ENCODE data around the gene DACH1. TPM values are rescaled to one million over a fixed set of nuclear protein-coding genes. Genes with fewer than 3 reads are reported as not detected.
A peak's percentile ranks its signal among the peaks of the same experiment; 100 is the strongest.

The DACH1 gene
- total and polyA plus RNA-seq, 2 of the 8 experiments (the other 6 are each of a cell fraction or from before 2014, with no cell fraction given) = 0.12 to 0.67 TPM

- H2BK5ac ChIP-seq (ENCODE audit: low read depth, low read length) = no peak overlapping the region
- FAIRE-seq (no peak), DNase-seq (ENCODE audit: low read depth in 1 of 2, low spot score in 2 of 2) (peak in 1 of 2 experiments; percentile 69)
- no peak overlapping the region for H3K23ac ChIP-seq (ENCODE audit: insufficient read length)
- POLR2A ChIA-PET (ENCODE audit: partially characterized antibody) = interaction anchor here (2.1 kb wide), 1 partner anchor 11 kb away, joined by 5 read pairs; no protein-coding TSS in a partner anchor
- H2BK20ac ChIP-seq (ENCODE audit: low read length) = no peak overlapping the region
- peak overlapping the region; percentile 89 for H4K8ac ChIP-seq (ENCODE audit: extremely low read depth, insufficient read depth, low read length)
- H3K23me2 ChIP-seq (ENCODE audit: low read depth, low read length) = peaks cover 30% of the 10 kb centered on the region; the same call in 1 of the 2 replicates
- H3K27ac ChIP-seq (ENCODE audit: low read depth, low read length) = no peak overlapping the region
- H3K4me2 ChIP-seq (ENCODE audit: insufficient read depth in 1 of 2, low read depth in 2 of 2, low read length in 2 of 2) = peak overlapping the region; percentile 80 to 91
- H3K36me3 ChIP-seq (ENCODE audit: control insufficient read depth in 2 of 4, insufficient read depth in 4 of 4, low read length in 3 of 4) = no peaks in the 10 kb centered on the region
- no peak overlapping the region for H2BK120ac ChIP-seq (replicated peaks; ENCODE audit: low read depth, low read length)
- peak overlapping the region; percentile 62 for H3K18ac ChIP-seq (ENCODE audit: extremely low read depth, low read length)
- H3K27me3 ChIP-seq (replicated peaks in 1 of 4; ENCODE audit: control insufficient read depth in 3 of 4, extremely low read depth in 1 of 4, insufficient read depth in 3 of 4, low read length in 3 of 4) = peaks cover 13 to 66% (median 47%) of the 10 kb centered on the region in 4 experiments
- H2BK12ac ChIP-seq (ENCODE audit: low read depth, low read length) = no peak overlapping the region
- peaks cover 0 to 5% (median 4%) of the 10 kb centered on the region in 4 experiments; a peak in 5 of 7 replicates for H3K4me1 ChIP-seq (replicated peaks in 1 of 4; ENCODE audit: control insufficient read depth in 3 of 4, insufficient read depth in 4 of 4, low read length in 3 of 4)
- no peaks in the 10 kb centered on the region for H3K79me2 ChIP-seq (ENCODE audit: control insufficient read depth in 1 of 2, insufficient read depth in 2 of 2, low read length in 2 of 2)
- H4K20me1 ChIP-seq (replicated peaks in 1 of 2; ENCODE audit: control insufficient read depth in 1 of 2, insufficient read depth in 2 of 2, low read length in 2 of 2) = no peaks in the 10 kb centered on the region
- no peak overlapping the region for H3K14ac ChIP-seq (ENCODE audit: insufficient read length)
- H2BK15ac ChIP-seq (ENCODE audit: low read length) = no peak overlapping the region
- H3K9me3 ChIP-seq (ENCODE audit: insufficient read depth in 2 of 2, low read depth in 1 of 2, low read length in 1 of 2) = no peaks in the 10 kb centered on the region
- H3K4ac ChIP-seq (replicated peaks; ENCODE audit: insufficient read length, low read depth, low read length) = no peak overlapping the region
- 1% methylated on average over 35 of the region's 88 CpGs; no CpG with 5 or more reads in 1 of the 2 experiments for whole genome bisulfite sequencing, 2 experiments (ENCODE audit: extremely low coverage in 1 of 2, insufficient coverage in 1 of 2, insufficient read length in 1 of 2, insufficient replicate concordance in 2 of 2, low coverage in 1 of 2, low lambda C conversion rate in 2 of 2, missing lambda C conversion rate in 1 of 2)
- H4K91ac ChIP-seq (replicated peaks; ENCODE audit: insufficient read length, low read length) = peak overlapping the region; percentile 56
- H3K56ac ChIP-seq (replicated peaks; ENCODE audit: insufficient read length, low read depth, low read length) = no peak overlapping the region
- no peak overlapping the region for H2AK5ac ChIP-seq (ENCODE audit: low read depth, low read length)
- H3K4me3 ChIP-seq (ENCODE audit: extremely low read depth in 1 of 4, insufficient read depth in 2 of 4, low read depth in 3 of 4, low read length in 4 of 4) = peak overlapping the region; percentile 65 to 92 (median 74)
- CTCF ChIA-PET (ENCODE audit: partially characterized antibody) = interaction anchor here (1.1 to 4.2 kb wide), 5 partner anchors 12 to 231 kb away, joined by 3 to 22 read pairs (median 5); no protein-coding TSS in a partner anchor
- H3K9ac ChIP-seq (replicated peaks in 1 of 4; ENCODE audit: extremely low read depth in 1 of 4, low read depth in 3 of 4, low read length in 3 of 4) = no peak overlapping the region; a peak in 1 of 7 replicates
- no peaks in the 10 kb centered on the region for H3K79me1 ChIP-seq (ENCODE audit: low read depth, low read length)
- H2AFZ ChIP-seq (ENCODE audit: low read length) = peak overlapping the region; percentile 44; the same call in 1 of the 2 replicates
- no peak overlapping the region for H4K5ac ChIP-seq (ENCODE audit: insufficient read length, low read depth, low read length)
- no peak for TF ChIP-seq TBP (IDR thresholded peaks at IDR 0.05; ENCODE audit: low read depth, low read length)
- no peak for TF ChIP-seq ZNF274 (IDR thresholded peaks at IDR 0.05; ENCODE audit: borderline replicate concordance, extremely low read depth, low read length)
- no peak; a peak in 1 of 4 replicates for TF ChIP-seq RAD21 (IDR thresholded peaks at IDR 0.05 in 1 of 2, conservative IDR thresholded peaks at IDR 0.05 in 1 of 2; ENCODE audit: low read depth in 2 of 2, low read length in 2 of 2)
- TF ChIP-seq KDM4A (IDR thresholded peaks at IDR 0.05; ENCODE audit: low read depth, low read length, severe bottlenecking) = peak; percentile 71
- TF ChIP-seq FOSL1 (IDR thresholded peaks at IDR 0.05; ENCODE audit: insufficient read depth, low read depth, low read length) = no peak
- TF ChIP-seq POU5F1 (IDR thresholded peaks at IDR 0.05; ENCODE audit: low read depth, low read length) = no peak
- peak; percentile 78 for TF ChIP-seq ASH2L (IDR thresholded peaks at IDR 0.05; ENCODE audit: low read length)
- TF ChIP-seq NANOG (IDR thresholded peaks at IDR 0.05; ENCODE audit: insufficient read depth, low read depth, low read length, poor library complexity, severe bottlenecking) = no peak
- TF ChIP-seq CHD2 (IDR thresholded peaks at IDR 0.05; ENCODE audit: low read length) = no peak
- TF ChIP-seq CBX8 (IDR thresholded peaks at IDR 0.05; ENCODE audit: borderline replicate concordance, low read depth, low read length) = no peak
- TF ChIP-seq MAFK (IDR thresholded peaks at IDR 0.05; ENCODE audit: low read depth, low read length) = no peak
Measured at GRCh38 chr13:71864986-71865873, 1.8 kb downstream of the DACH1 start.

Measured in H1 (cell line).